Stimulated activated CD8-positive, alpha-beta memory T cell treated with anti-CD3 and anti-CD28 coated beads, Interleukin-12 subunit alpha, Interleukin-12 subunit beta, amount 100 ng/mL, for 24 hours (primary cell): ENCODE measurements around the gene COX7A2L.
"Not testable (repeated sequence)": the region's sequence is repeated elsewhere in the genome, so short reads cannot be mapped to it uniquely, and the experiment has no call there.

Experiments
- DNase-seq: peaks from one replicate; pipeline ENCODE4 v3.0.0-alpha.2; 2020; ENCODE audit errors: extremely low read depth

The COX7A2L gene, protein sequence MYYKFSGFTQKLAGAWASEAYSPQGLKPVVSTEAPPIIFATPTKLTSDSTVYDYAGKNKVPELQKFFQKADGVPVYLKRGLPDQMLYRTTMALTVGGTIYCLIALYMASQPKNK

GRCh38 chr2:42360890-42361727, at the start of gene COX7A2L:
Gene COX7A2L, minus strand, starts transcription at chr2:42361217. Its CDS starts 56 bp downstream, at chr2:42361161.
- DNase-seq, result peak; percentile 85

DNA sequence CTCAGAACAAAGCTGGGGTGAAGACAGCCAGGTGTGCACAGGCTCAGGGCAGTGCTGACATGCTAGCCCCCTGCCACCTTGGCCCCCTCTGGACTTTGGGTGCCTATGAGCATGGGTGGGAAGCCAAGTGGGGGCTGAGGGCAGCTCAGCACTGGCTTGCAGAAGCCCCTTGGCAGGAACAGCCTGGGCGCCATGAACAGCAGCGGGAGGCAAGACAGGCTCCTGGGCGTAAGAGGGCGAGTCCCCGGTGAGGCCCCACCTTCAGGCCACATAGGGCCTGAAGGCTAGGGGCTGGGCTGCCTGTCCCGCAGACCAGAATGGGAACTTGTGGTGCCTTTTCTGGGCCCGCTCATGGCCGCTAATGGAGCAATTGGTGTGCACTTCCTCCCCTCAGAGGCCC, 47.0 kb upstream of the COX7A2L start:
- DNase-seq, result no peak

DNA sequence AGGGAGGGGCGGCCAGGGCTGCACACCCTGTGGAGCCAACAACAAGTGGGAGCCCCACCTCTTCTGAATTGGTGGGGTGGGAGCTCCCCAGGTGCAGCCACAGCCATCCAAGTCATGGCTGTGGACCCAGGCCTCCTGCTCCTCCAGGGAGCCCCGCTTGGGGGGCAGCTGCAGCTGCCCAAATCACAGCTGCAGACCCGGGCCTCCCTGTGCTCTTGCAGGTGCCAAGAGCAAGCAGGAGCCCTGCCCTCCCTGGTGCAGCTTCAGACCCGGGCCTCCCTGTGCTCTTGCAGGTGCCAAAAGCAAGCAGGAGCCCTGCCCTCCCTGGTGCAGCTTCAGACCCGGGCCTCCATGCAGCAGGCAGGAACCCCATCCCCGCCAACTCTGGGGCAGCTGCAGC, 46.5 kb upstream of the COX7A2L start:
- no peak for DNase-seq

DNA sequence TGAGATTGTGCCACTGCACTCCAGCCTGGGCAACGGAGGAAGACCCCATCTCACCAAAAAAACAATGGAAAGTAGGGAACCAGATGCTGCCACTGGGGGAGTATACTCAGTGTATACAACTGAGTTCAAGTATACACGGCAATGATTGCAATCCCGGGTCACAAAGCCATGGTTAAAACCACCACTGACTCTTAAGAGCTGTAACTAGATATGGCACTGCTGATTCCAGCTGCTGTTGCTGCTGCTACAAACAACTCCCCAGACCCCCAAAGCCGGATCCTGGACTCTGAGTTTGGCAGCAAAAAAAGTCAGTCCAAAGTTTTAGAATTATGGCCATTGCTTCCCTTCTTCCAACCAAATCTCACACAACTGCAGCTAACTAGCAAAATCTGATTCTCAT, 43.7 kb upstream of the COX7A2L start:
- DNase-seq, result no peak

GRCh38 chr2:42401773-42402172, 40.8 kb upstream of the COX7A2L start:
- DNase-seq, result no peak

DNA sequence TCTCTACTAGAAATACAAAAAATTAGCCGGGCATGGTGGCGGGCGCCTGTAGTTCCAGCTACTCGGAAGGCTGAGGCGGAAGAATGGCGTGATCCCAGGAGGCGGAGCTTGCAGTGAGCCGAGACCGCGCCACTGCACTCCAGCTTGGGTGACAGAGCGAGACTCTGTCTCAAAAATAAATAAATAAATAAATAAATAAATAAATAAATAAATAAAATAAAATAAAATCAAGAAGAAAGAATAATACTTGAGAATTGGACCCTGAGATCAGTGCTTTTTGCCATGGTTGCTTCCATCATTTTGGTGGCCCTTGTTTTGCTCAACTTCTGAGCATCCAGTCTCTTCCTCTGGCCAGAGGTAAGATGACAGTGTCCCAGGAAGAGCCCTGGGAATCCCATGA, 37.0 kb upstream of the COX7A2L start:
- not testable (repeated sequence) for DNase-seq

DNA sequence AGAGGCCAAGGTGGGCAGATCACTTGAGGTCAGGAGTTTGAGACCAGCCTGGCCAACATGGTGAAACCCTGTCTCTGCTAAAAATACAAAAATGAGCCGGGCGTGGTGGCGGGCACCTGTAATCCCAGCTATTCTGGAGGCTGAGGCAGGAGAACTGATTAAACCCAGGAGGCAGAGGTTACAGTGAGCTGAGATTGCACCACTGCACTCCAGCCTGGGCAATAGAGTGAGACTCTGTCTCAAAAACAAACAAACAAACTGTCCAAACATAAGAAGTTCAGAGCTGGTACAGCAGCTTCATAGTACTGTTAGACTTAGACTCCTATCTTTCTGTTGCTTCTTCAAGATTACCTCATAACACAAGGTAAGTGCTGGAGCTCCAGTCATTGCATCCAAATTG, 32.3 kb upstream of the COX7A2L start:
- DNase-seq, result not testable (repeated sequence)

GRCh38 chr2:42392191-42392590, 31.2 kb upstream of the COX7A2L start:
- no peak for DNase-seq

DNA sequence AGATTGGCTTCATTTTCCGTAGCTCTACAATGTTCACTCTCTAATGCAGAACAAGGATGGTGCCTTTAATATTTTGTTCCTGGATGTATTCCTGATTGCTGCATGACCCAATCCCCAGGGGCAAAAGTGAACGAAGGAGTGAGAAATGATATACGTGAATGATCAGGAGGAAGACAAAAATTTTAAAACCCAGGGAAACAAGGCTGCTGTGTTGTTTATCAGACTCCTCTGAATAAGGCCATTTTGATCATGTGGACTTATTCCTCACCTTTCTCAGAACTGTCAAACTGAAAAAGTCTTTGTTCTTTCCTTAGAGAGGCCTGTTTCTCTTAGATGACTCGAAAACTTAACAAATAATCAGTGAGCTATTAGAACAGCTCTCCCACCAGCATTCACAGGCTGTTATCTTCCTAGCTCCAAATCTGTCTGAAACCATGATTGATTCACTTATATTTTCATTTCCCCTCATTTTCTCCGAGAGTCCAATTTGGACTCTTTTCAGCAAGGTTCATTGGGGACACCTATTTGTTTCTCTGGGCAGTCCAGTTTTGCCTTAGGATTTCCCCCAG, 29.5 kb upstream of the COX7A2L start:
- no peak for DNase-seq

- no peak for DNase-seq
Observed at GRCh38 chr2:42386682-42387081, 25.7 kb upstream of the COX7A2L start.

DNA sequence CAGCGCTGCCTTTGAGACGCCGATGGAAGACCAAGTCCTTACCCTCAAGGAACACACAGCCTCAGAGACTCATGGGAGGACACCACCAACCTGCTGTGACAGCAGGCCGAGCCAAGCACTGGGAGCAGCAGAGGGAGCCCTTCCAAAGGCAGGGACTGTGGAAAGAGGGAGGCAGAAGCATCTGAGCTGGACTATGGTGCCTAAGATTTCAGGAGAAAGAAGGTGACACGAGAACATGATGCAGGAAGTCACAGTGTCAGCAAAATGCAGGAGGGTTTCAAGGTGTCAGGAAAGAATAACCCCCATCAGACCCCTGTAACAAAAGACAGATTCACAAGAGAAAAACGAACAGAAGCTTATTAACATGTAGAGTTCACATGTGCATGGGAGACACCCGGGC, 24.2 kb upstream of the COX7A2L start:
- DNase-seq, result no peak

- no peak for DNase-seq
Observed at GRCh38 chr2:42383855-42384530, 23.0 kb upstream of the COX7A2L start.

DNA sequence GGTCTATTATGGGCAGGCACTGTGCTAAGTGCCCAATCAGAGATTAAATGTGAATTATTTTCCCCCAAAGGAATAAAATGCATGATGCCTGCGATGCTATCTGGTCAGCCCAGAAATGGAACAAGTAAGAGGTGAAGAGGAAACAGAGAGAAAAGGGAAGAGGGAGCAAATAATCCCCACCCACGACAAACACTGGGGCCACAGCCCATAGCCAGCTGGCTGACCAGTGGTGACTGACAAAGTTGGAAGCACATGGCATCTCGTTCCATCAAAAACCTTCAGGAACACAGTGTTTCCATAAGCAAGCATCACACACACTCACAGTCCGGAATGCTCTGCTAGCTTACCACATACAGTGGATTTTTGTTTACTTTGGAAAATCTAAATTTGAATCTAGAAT, 21.1 kb upstream of the COX7A2L start:
- no peak for DNase-seq

- DNase-seq, result not testable (repeated sequence)
Observed at GRCh38 chr2:42380026-42380425, 19.0 kb upstream of the COX7A2L start.

DNA sequence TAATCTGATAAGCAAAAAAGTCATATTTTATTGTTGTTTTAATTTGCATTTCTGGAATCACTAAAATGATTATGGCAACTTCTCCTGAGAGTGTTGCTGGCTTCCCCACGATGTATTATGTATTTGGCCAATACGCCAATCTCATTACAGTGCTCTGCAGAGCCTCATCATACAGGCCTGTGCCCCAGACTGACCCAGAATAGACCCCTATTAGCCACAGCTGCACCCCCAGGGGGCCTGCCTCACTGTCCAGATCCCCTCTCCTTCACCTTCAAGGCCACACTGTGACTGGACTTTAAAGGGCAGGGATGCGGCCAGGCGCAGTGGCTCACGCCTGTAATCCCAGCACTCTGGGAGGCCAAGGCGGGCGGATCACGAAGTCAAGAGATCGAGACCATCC, 17.4 kb upstream of the COX7A2L start:
- no peak for DNase-seq

DNA sequence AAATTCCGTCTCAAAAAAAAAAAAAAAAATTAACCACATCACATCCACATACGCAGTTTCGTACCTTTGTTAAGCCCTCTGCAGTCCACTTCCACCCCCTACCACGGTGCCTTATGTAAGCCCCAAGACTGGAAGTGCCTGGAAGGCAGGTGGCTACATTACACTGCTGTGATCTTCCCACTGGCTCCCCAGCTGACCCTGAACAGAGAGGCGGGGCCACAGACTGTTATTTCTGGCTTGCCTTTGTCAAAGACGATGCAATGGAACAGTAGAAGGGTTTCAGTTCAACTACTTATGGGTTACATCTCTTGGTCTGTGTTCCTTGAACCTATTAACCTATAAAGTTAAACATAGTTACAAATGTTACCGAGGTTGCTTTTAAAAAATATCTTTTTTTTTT, 15.7 kb upstream of the COX7A2L start:
- no peak for DNase-seq

DNA sequence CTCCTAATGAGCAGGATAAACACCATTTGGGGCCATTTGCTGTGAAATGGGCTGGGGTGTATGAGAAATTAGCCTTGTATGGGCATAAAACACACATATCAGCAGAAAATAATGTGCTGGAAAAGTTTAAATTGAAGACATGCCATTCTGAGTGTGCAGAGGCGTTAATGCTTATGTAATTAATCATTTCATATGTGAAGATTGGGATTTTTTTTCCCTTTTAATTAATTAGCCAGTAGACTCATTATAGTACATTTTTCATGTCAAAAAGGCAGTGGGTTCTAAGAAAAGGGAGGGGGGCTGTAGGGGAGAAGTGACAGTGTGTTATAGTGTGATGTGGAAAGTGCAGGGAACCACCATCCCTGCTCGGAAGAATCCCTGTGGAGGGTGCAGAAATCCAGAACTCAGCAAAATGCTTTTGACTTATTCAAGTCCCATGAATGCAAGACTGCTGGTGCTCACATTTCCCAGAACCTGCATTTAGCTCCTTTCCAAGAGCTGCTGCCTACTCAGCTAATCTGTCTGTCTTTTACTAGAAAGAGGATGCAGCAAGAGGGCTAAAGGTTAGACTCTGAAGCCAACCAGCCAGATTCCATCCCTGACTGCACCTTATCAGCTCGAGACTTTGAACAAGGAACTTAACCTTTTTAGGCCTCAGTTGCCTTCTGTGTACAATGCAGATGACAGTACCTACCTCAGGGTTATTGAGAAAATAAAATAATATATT, 11.6 kb upstream of the COX7A2L start:
- no peak for DNase-seq

DNA sequence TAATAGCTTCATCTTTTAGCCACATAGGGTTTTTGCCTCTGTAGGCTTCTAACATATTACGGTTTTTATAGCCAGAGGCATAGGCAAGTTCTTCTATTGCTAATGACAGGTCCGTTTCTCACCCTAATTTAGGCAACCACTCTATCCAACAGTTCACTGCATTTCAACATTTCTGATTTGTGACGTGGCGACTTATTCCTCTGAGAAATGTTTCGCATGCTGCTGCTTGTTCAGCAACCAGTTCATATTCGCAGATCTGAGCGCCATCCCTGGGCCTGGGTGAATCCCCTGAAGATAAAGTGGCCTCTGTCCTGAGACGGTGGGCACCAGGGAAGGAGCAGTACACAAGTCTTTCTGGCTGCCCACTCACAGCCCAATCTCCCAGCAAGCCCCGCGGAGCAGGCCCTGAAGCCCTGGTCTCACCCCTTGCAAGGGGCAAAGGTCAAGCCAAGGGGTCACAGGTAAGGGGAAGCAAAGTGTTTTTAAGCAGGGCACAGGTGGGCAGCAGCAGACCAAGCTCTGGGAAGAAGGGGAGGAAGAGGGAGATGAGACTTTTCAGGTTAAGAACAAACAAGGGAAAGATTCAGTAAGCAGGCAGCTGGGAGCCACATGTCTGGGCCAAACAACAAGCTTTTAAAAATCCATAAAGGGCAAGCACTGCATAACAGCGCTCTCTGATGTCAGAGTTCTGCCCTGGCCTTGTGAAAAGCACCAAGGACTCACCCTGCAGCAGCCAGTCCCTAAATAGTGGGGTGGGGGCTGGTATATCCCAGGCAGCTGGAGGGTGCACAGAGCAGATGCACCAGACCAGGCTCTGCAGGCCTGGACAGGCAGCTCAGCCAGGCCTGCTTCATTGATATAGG, 10.8 kb upstream of the COX7A2L start:
- no peak for DNase-seq

GRCh38 chr2:42369532-42370229, 8.7 kb upstream of the COX7A2L start:
- no peak for DNase-seq

DNA sequence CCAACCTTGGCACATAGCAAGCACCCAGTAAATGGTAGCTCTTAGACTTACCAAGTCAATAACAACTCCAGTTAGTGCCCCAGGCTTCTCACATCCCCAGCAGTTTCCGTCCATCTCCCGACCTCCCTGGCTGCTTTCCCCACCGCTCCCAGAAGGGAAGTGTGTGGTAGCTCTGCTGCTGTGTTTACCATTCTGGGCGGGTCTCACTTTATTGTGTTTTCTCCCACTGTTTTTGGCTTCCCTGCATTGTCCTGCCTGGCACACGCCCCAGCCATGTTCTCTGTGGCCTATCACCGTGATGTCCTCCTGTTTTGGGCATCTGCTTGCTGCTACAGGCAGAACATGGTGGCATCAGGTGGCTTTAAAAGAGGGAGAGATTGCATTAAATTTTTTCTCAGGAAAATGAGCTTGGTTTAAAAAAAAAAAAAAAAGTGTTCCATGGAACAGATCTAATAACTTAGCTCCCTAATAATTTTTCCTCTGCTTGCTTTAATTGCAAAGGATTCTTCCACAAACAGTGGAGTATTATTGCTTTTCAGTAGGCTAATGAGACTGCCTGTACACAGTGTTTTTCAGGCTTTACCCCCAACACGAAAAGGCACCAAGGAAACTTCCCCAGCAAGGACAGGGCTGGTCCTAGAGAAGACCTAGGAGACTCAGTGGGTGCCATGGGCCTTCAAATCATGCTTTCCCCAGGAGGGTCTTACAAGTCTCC, 8.0 kb upstream of the COX7A2L start:
- no peak for DNase-seq
